ENCODE results near the gene TMOD1. TPM values are rescaled to one million over a fixed set of nuclear protein-coding genes. Genes with fewer than 3 reads are reported as not detected.

The TMOD1 gene
- total and polyA plus RNA-seq, 9 donors: 37.1 to 77.2 (median 64.0) TPM

GRCh38 chr9:97521576-97522333 lies 20.3 kb downstream of the TMOD1 start:
- Histone ChIP-seq H3K4me1 (ENCODE audit: insufficient read depth) (peaks cover 27% of the 10 kb centered on the region), H3K36me3 (no peaks in the 10 kb centered on the region), H3K9me3 (no peaks in the 10 kb centered on the region), H3K27ac (no peak overlapping the region), H3K4me3 (no peak overlapping the region), H3K27me3 (no peaks in the 10 kb centered on the region)
- intact Hi-C loops (cut with DNase I): no loop called here
- TF ChIP-seq, protein P1, sequence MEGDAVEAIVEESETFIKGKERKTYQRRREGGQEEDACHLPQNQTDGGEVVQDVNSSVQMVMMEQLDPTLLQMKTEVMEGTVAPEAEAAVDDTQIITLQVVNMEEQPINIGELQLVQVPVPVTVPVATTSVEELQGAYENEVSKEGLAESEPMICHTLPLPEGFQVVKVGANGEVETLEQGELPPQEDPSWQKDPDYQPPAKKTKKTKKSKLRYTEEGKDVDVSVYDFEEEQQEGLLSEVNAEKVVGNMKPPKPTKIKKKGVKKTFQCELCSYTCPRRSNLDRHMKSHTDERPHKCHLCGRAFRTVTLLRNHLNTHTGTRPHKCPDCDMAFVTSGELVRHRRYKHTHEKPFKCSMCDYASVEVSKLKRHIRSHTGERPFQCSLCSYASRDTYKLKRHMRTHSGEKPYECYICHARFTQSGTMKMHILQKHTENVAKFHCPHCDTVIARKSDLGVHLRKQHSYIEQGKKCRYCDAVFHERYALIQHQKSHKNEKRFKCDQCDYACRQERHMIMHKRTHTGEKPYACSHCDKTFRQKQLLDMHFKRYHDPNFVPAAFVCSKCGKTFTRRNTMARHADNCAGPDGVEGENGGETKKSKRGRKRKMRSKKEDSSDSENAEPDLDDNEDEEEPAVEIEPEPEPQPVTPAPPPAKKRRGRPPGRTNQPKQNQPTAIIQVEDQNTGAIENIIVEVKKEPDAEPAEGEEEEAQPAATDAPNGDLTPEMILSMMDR (IDR thresholded peaks at IDR 0.05): no peak
- TF ChIP-seq EP300 (IDR thresholded peaks at IDR 0.05): no peak
- no peak for TF ChIP-seq POLR2A (IDR thresholded peaks at IDR 0.05)
- no peak for DNase-seq
- WGBS, 3 donors: 81 to 84% (median 82%) methylated on average over 10 of the region's 10 CpGs

DNA sequence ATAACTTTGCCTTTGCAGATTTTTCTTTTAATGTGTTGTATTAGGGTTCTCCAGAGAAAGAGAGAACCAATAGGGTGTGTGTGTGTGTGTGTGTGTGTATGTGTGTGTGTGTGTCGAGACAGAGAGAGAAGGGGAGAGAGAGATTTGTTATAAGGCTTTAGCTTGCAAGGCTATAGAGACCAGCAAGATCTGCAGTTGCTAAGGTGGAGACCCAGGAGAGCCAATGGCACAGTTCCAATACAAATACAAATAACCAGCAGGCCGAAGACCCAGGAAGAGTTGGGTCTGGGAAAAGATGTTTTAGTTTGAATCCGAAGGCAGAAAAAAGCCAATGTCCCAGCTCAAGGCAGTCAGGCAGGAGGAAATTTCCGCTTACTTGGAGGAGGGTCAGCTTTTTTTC lies 23.0 kb downstream of the TMOD1 start:
- H3K9me3 ChIP-seq: no peaks in the 10 kb centered on the region
- no peaks in the 10 kb centered on the region for H3K36me3 ChIP-seq
- no peak for DNase-seq
- intact Hi-C loops (cut with DNase I): no loop called here
- H3K4me3 ChIP-seq: no peak overlapping the region
- no peaks in the 10 kb centered on the region for H3K27me3 ChIP-seq
- no peak for TF ChIP-seq EP300 (IDR thresholded peaks at IDR 0.05)
- TF ChIP-seq, protein P1 (IDR thresholded peaks at IDR 0.05): no peak
- no peak for TF ChIP-seq POLR2A (IDR thresholded peaks at IDR 0.05)
- H3K4me1 ChIP-seq (ENCODE audit: insufficient read depth): peaks cover 14% of the 10 kb centered on the region
- no peak overlapping the region for H3K27ac ChIP-seq
- WGBS, 3 donors: 53 to 60% (median 56%) methylated on average over 4 of the region's 4 CpGs

GRCh38 chr9:97525451-97525850 lies 24.0 kb downstream of the TMOD1 start:
- no peak for DNase-seq
- no peak overlapping the region for H3K4me3 ChIP-seq
- no peaks in the 10 kb centered on the region for H3K27me3 ChIP-seq
- TF ChIP-seq, protein P1 (IDR thresholded peaks at IDR 0.05): no peak
- TF ChIP-seq EP300 (IDR thresholded peaks at IDR 0.05) (no peak), POLR2A (IDR thresholded peaks at IDR 0.05) (no peak)
- H3K36me3 ChIP-seq: no peaks in the 10 kb centered on the region
- no peaks in the 10 kb centered on the region for H3K9me3 ChIP-seq
- H3K27ac ChIP-seq: no peak overlapping the region
- intact Hi-C loops (cut with DNase I): no loop called here
- whole genome bisulfite sequencing, 3 donors: 89 to 94% (median 90%) methylated on average over 2 of the region's 2 CpGs
- H3K4me1 ChIP-seq (ENCODE audit: insufficient read depth): peaks cover 14% of the 10 kb centered on the region

- Histone ChIP-seq H3K9me3 (no peaks in the 10 kb centered on the region), H3K27me3 (no peaks in the 10 kb centered on the region), H3K4me1 (ENCODE audit: insufficient read depth) (peaks cover 16% of the 10 kb centered on the region), H3K4me3 (no peak overlapping the region), H3K36me3 (no peaks in the 10 kb centered on the region), H3K27ac (peak overlapping the region in 1 of 2 donors; percentile 86)
- 88 to 91% (median 88%) methylated on average over 7 of the region's 7 CpGs for WGBS, 3 donors
- no peak for DNase-seq
- TF ChIP-seq POLR2A (IDR thresholded peaks at IDR 0.05) (no peak), EP300 (IDR thresholded peaks at IDR 0.05) (no peak)
- TF ChIP-seq, protein P1 (IDR thresholded peaks at IDR 0.05): no peak
- intact Hi-C loops (cut with DNase I): no loop called here
These were observed 25.6 kb downstream of the TMOD1 start for GRCh38 chr9:97526895-97527575.
